Colonic mucosa (tissue), 4 donors: Measurements from ENCODE around the gene TFPI2. TPM values are rescaled to one million over a fixed set of nuclear protein-coding genes. Genes with fewer than 3 reads are reported as not detected.

ENCODE experiments used
- DNase-seq: peaks from one replicate; pipeline ENCODE4 v3.0.0-alpha.2; 2020
- H3K27ac ChIP-seq: fragments of 200-600 bp; one replicate; pipeline ENCODE4 v1.8.0; 2021
- H3K27me3 ChIP-seq: fragments of 200-600 bp; one replicate; pipeline ENCODE4 v1.8.0; 2021
- H3K36me3 ChIP-seq: fragments of 200-600 bp; one replicate; pipeline ENCODE4 v1.8.0; 2021
- H3K4me1 ChIP-seq: fragments of 200-600 bp; one replicate; pipeline ENCODE4 v1.8.0; 2021; ENCODE audit warnings: mild to moderate bottlenecking
- H3K4me3 ChIP-seq: fragments of 200-600 bp; one replicate; pipeline ENCODE4 v1.8.0; 2021
- H3K9ac ChIP-seq, 2 donors: one replicate each; pipeline ENCODE4 v1.7.0; 2013; ENCODE audit warnings: control low read depth in 2 of 2, low read depth in 2 of 2, low read length in 2 of 2
- H3K9me3 ChIP-seq: fragments of 200-600 bp; one replicate; pipeline ENCODE4 v1.8.0; 2021
- intact Hi-C: fragments of 100-400 bp; cut with DNase I; formaldehyde crosslinking; loops from one replicate; pipeline ENCODE4 v1.14.1; 2022
- total RNA-seq, 2 donors: library from RNA; stranded (reverse); fragmentation: NEBNext Ultra II Directional in 1 of 2; extraction: Animal tissue kit (Norgen Biotek cat#: 25700) in 1 of 2; gene quantifications; one replicate each; pipeline ENCODE4 v1.2.1, GENCODE V29; 2021
- TF ChIP-seq, protein P1 (sequence below): fragments of 200-600 bp; IDR thresholded peaks from one replicate; pipeline ENCODE4 v1.8.0; 2022; ENCODE audit warnings: antibody characterized with exemption, mild to moderate bottlenecking
- donor health status: healthy.
- donor health status: DM: no; HTN: no; CAD: no.
- donor health status: DM: no; HTN: no; CAD: no.

TFPI2 gene
- total RNA-seq, 2 donors from 2014 or later: 0.30 to 1.6 TPM

GRCh38 chr7:93836116-93836515 is 54.4 kb downstream of the TFPI2 start:
- DNase-seq: no peak
- no peak overlapping the region for H3K9ac ChIP-seq
- H3K27me3 ChIP-seq: no peaks in the 10 kb centered on the region
- intact Hi-C loops: no loop called here
- TF ChIP-seq, protein P1, sequence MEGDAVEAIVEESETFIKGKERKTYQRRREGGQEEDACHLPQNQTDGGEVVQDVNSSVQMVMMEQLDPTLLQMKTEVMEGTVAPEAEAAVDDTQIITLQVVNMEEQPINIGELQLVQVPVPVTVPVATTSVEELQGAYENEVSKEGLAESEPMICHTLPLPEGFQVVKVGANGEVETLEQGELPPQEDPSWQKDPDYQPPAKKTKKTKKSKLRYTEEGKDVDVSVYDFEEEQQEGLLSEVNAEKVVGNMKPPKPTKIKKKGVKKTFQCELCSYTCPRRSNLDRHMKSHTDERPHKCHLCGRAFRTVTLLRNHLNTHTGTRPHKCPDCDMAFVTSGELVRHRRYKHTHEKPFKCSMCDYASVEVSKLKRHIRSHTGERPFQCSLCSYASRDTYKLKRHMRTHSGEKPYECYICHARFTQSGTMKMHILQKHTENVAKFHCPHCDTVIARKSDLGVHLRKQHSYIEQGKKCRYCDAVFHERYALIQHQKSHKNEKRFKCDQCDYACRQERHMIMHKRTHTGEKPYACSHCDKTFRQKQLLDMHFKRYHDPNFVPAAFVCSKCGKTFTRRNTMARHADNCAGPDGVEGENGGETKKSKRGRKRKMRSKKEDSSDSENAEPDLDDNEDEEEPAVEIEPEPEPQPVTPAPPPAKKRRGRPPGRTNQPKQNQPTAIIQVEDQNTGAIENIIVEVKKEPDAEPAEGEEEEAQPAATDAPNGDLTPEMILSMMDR: no peak
- H3K9me3 ChIP-seq: no peaks in the 10 kb centered on the region
- no peak overlapping the region for H3K4me3 ChIP-seq
- no peaks in the 10 kb centered on the region for H3K36me3 ChIP-seq
- H3K4me1 ChIP-seq: no peaks in the 10 kb centered on the region
- H3K27ac ChIP-seq: no peak overlapping the region

DNA sequence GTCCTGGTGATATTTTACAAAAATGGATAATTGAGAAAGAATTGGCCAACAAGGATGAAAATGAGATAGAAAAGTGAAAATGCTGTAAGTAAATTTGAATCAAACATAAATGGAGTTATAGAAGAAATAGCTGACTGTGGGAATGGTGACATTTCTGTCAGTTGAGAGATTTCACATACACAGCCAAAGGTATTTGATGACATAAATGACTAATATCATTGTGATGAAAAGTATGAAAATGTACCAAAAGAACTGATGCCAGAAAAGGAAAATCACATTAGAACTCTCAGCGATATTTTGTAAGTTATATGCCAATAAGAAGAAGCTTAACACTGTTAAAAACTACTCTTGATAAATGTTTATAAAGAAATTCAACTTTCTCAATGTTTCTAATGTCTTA is 54.9 kb downstream of the TFPI2 start:
- H3K9me3 ChIP-seq: no peaks in the 10 kb centered on the region
- no peak for DNase-seq
- TF ChIP-seq, protein P1: no peak
- H3K27me3 ChIP-seq: no peaks in the 10 kb centered on the region
- H3K9ac ChIP-seq: no peak overlapping the region
- H3K4me3 ChIP-seq: no peak overlapping the region
- H3K36me3 ChIP-seq: no peaks in the 10 kb centered on the region
- H3K4me1 ChIP-seq: no peaks in the 10 kb centered on the region
- intact Hi-C loops: no loop called here
- no peak overlapping the region for H3K27ac ChIP-seq

Other genes starting within 250 kb of the TFPI2 start
- gene GNGT1, start 15.8 kb upstream of the TFPI2 start, total RNA-seq: not detected
- gene GNG11, start 31.0 kb upstream of the TFPI2 start, total RNA-seq: 1 to 10 TPM; 2.1 to 4.1 TPM
- gene BET1, start 113.6 kb upstream of the TFPI2 start, total RNA-seq: 10 to 100 TPM; 22.2 to 22.5 TPM